GM12801 (cell line): ENCODE results near the gene P2RX6.

Experiments
- CTCF ChIP-seq: IDR thresholded peaks from one replicate; pipeline ENCODE4 v1.5.1; 2011; ENCODE audit warnings: control low read depth; ENCODE audit not compliant: insufficient read length; ENCODE audit errors: extremely low read depth

The P2RX6 gene

GRCh38 chr22:21032037-21032867 lies 17.3 kb downstream of the P2RX6 start, which contains the start of gene SLC7A4:
SLC7A4 (minus strand) TSS chr22:21032561; CDS start chr22:21031812, 749 bp downstream.
- TF ChIP-seq CTCF: no peak

DNA sequence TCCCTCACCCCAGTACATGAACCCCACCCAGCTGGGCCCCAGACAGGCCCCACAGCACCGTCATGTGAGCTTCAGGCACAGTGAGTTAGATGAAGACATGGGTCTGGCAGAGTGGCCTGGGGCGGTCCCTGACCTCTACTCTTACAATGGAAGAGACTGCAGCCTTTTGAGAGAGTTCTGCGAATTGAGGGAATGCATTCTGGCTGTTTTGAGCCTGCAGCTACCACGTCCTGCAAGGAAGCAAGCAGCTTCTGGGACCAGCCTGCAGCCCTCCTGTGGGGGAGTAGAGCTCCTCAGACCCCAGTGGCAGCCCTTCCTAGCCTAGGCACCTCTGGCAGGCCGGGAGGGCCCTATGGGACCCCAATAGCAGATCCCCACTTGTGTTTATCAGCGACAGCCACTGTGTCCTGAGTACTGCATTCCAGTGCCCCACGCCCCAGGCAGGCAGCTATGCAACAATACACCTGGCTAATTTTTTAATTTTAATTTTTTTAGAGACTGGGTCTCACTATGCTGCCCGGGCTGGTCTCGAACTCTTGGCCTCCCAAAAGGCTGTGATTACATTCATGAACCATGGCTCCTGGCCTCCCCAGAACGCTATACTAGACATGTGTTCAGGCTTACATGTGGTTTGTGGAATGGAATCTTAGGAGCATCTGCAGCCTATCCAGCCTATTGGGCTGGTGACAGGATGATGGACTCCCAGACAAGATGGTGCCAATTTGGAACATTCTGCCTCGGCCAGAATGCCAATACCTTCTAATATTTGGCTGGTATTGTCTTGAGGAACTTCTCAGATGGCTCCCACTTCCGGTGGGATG lies 18.1 kb downstream of the P2RX6 start:
- no peak for TF ChIP-seq CTCF

- TF ChIP-seq CTCF: no peak
Observed at GRCh38 chr22:21033895-21034294, 18.9 kb downstream of the P2RX6 start.

GRCh38 chr22:21034989-21035388 lies 20.0 kb downstream of the P2RX6 start:
- no peak for TF ChIP-seq CTCF

DNA sequence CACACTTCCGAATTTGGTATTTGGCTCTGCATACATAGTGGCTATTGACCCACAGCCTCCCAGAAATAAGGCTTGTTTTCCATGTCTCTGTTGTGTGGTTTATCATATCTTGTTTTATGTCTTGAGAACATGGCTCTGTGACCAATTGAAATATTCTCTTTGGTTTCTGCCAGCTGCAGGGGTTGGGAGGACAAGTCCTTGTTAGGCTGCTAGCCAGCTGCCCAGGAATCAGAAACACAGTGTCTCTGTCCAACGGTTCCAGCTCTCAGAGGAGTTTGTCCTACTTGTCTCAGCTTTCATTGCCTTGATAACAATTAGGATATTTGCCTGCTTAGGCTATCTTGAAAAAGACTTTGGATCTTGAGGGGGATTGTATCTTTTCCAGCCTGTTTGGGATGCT lies 23.4 kb downstream of the P2RX6 start:
- TF ChIP-seq CTCF: no peak

DNA sequence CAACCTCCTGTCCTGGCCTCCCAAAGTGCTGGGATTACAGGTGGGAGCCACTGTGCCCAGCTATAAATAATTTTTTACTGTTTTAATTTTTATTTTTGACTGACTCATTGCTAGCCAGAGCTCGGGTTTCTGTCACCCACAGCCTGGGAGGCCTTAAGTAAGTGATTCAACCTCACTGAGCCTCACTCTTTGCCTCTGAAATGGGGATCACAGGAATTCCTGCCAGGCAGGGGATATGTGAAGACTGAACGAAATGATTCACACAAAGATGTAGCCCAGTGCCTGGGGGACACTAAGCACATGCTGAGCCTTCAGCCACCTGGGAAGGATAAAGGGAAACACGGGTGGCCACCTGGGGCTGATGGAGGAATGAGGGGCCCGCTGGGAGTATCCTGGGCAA lies 27.0 kb downstream of the P2RX6 start:
- no peak for TF ChIP-seq CTCF
